Urinary bladder (tissue), 4 donors: ENCODE results near the gene TSHZ1. TPM values are rescaled to one million over a fixed set of nuclear protein-coding genes. Genes with fewer than 3 reads are reported as not detected.

Source experiments
- DNase-seq: peaks from one replicate; pipeline ENCODE4 v3.0.0-alpha.2; 2015; ENCODE audit errors: extremely low spot score
- H3K27ac ChIP-seq: one replicate; pipeline ENCODE4 v1.5.1; 2013; ENCODE audit warnings: low read depth, mild to moderate bottlenecking, moderate library complexity
- H3K36me3 ChIP-seq: one replicate; pipeline ENCODE4 v1.6.1; 2013; ENCODE audit warnings: mild to moderate bottlenecking, moderate library complexity; ENCODE audit not compliant: insufficient read depth
- H3K4me1 ChIP-seq: one replicate; pipeline ENCODE4 v1.6.1; 2013; ENCODE audit warnings: mild to moderate bottlenecking, moderate library complexity; ENCODE audit not compliant: insufficient read depth
- H3K4me3 ChIP-seq: one replicate; pipeline ENCODE4 v1.5.1; 2013; ENCODE audit warnings: low read depth, low read length
- WGBS: extraction: QIAGEN DNeasy Blood & Tissue Kit; methylation state at CpG from one replicate; pipeline ENCODE4 v1.1.7; 2013; 5-methylcytosine and 5-hydroxymethylcytosine counted together
- polyA plus RNA-seq: library from polyadenylated mRNA; stranded (reverse); fragments of 200-250 nt; gene quantifications from one replicate; pipeline ENCODE4 v1.2.3, GENCODE V29; 2013
- total RNA-seq: library from RNA; depleted of rRNA; stranded (reverse); fragments of >200 nt; gene quantifications from one replicate; pipeline ENCODE4 v1.2.3, GENCODE V29; 2014
- donor health status: healthy with polysubstance abuse.
- donor health status: healthy.

Gene TSHZ1
- total and polyA plus RNA-seq, 2 donors: 10.3 to 22.5 TPM

GRCh38 chr18:75304678-75305557 lies 94.3 kb downstream of the TSHZ1 start:
- no peak for DNase-seq
- Histone ChIP-seq H3K27ac (no peak overlapping the region), H3K36me3 (no peaks in the 10 kb centered on the region), H3K4me1 (no peaks in the 10 kb centered on the region), H3K4me3 (no peak overlapping the region)
- 86% methylated on average over 27 of the region's 27 CpGs for WGBS

GRCh38 chr18:75305984-75306383 lies 95.4 kb downstream of the TSHZ1 start:
- WGBS: 90% methylated on average over 4 of the region's 4 CpGs
- Histone ChIP-seq H3K4me1 (no peaks in the 10 kb centered on the region), H3K36me3 (no peaks in the 10 kb centered on the region), H3K4me3 (no peak overlapping the region), H3K27ac (no peak overlapping the region)
- no peak for DNase-seq

- DNase-seq: no peak
- Histone ChIP-seq H3K4me3 (no peak overlapping the region), H3K27ac (no peak overlapping the region), H3K4me1 (no peaks in the 10 kb centered on the region), H3K36me3 (no peaks in the 10 kb centered on the region)
- 34% methylated on average over 2 of the region's 2 CpGs for whole genome bisulfite sequencing
Measured at GRCh38 chr18:75307530-75307929, 96.9 kb downstream of the TSHZ1 start.

- WGBS: 82% methylated on average over 8 of the region's 8 CpGs
- Histone ChIP-seq H3K4me1 (no peaks in the 10 kb centered on the region), H3K27ac (no peak overlapping the region), H3K36me3 (no peaks in the 10 kb centered on the region), H3K4me3 (no peak overlapping the region)
- no peak for DNase-seq
Measured at GRCh38 chr18:75309564-75309963, 99.0 kb downstream of the TSHZ1 start.

- Histone ChIP-seq H3K4me1 (no peaks in the 10 kb centered on the region), H3K36me3 (no peaks in the 10 kb centered on the region), H3K4me3 (no peak overlapping the region), H3K27ac (no peak overlapping the region)
- DNase-seq: no peak
- 88% methylated on average over 5 of the region's 5 CpGs for WGBS
Measured at GRCh38 chr18:75314117-75314516, 103.5 kb downstream of the TSHZ1 start.

GRCh38 chr18:75314606-75315005 lies 104.0 kb downstream of the TSHZ1 start:
- no peak for DNase-seq
- no peak overlapping the region for H3K27ac ChIP-seq
- WGBS: 81% methylated on average over 1 of the region's 1 CpG
- no peaks in the 10 kb centered on the region for H3K36me3 ChIP-seq
- no peaks in the 10 kb centered on the region for H3K4me1 ChIP-seq
- H3K4me3 ChIP-seq: no peak overlapping the region

- H3K27ac ChIP-seq: no peak overlapping the region
- H3K36me3 ChIP-seq: no peaks in the 10 kb centered on the region
- no peak for DNase-seq
- WGBS: 94% methylated on average over 10 of the region's 10 CpGs
- no peaks in the 10 kb centered on the region for H3K4me1 ChIP-seq
- H3K4me3 ChIP-seq: no peak overlapping the region
Measured at GRCh38 chr18:75316223-75316622, 105.6 kb downstream of the TSHZ1 start.

GRCh38 chr18:75316826-75317225 lies 106.2 kb downstream of the TSHZ1 start:
- Histone ChIP-seq H3K4me3 (no peak overlapping the region), H3K27ac (no peak overlapping the region), H3K36me3 (no peaks in the 10 kb centered on the region), H3K4me1 (no peaks in the 10 kb centered on the region)
- WGBS: 95% methylated on average over 8 of the region's 8 CpGs
- DNase-seq: no peak

GRCh38 chr18:75317300-75317699 lies 106.7 kb downstream of the TSHZ1 start:
- H3K36me3 ChIP-seq: no peaks in the 10 kb centered on the region
- no peaks in the 10 kb centered on the region for H3K4me1 ChIP-seq
- H3K27ac ChIP-seq: no peak overlapping the region
- WGBS: 95% methylated on average over 17 of the region's 17 CpGs
- no peak for DNase-seq
- no peak overlapping the region for H3K4me3 ChIP-seq

GRCh38 chr18:75317703-75318102 lies 107.1 kb downstream of the TSHZ1 start:
- no peaks in the 10 kb centered on the region for H3K36me3 ChIP-seq
- no peaks in the 10 kb centered on the region for H3K4me1 ChIP-seq
- H3K27ac ChIP-seq: no peak overlapping the region
- no peak for DNase-seq
- H3K4me3 ChIP-seq: no peak overlapping the region
- 94% methylated on average over 11 of the region's 11 CpGs for WGBS

GRCh38 chr18:75319905-75320304 lies 109.3 kb downstream of the TSHZ1 start:
- no peak for DNase-seq
- Histone ChIP-seq H3K4me3 (no peak overlapping the region), H3K36me3 (no peaks in the 10 kb centered on the region), H3K4me1 (no peaks in the 10 kb centered on the region), H3K27ac (no peak overlapping the region)
- 88% methylated on average over 9 of the region's 9 CpGs for WGBS

GRCh38 chr18:75320506-75320905 lies 109.9 kb downstream of the TSHZ1 start:
- Histone ChIP-seq H3K4me1 (no peaks in the 10 kb centered on the region), H3K27ac (no peak overlapping the region), H3K4me3 (no peak overlapping the region), H3K36me3 (no peaks in the 10 kb centered on the region)
- no peak for DNase-seq
- WGBS: 96% methylated on average over 9 of the region's 9 CpGs

- Histone ChIP-seq H3K27ac (no peak overlapping the region), H3K4me3 (no peak overlapping the region), H3K4me1 (no peaks in the 10 kb centered on the region), H3K36me3 (no peaks in the 10 kb centered on the region)
- DNase-seq: no peak
- WGBS: 92% methylated on average over 6 of the region's 6 CpGs
Measured at GRCh38 chr18:75321431-75321830, 110.8 kb downstream of the TSHZ1 start.

- Histone ChIP-seq H3K27ac (no peak overlapping the region), H3K4me1 (no peaks in the 10 kb centered on the region), H3K4me3 (no peak overlapping the region), H3K36me3 (no peaks in the 10 kb centered on the region)
- no peak for DNase-seq
- 97% methylated on average over 11 of the region's 11 CpGs for WGBS
Measured at GRCh38 chr18:75322206-75322605, 111.6 kb downstream of the TSHZ1 start.
